OCI-LY7 (cell line): ENCODE measurements around the gene ARHGAP45. TPM values are rescaled to one million over a fixed set of nuclear protein-coding genes. Genes with fewer than 3 reads are reported as not detected.

Experiments used
- BruUV-seq: library from RNA; stranded (reverse); fragments of 400-500 nt; replicated peaks from 2 replicates; lab custom pipeline; 2021; lab: Mats Ljungman, UMichigan
- CTCF ChIA-PET: fragments of 300-600 bp; sonication (Branson Sonifier 250); formaldehyde crosslinking; loops from one replicate; lab custom pipeline; 2022; ENCODE audit warnings: antibody characterized with exemption; ENCODE audit not compliant: unreplicated experiment; lab: Charles Lee
- POLR2A ChIA-PET: fragments of 300-600 bp; sonication (Branson Sonifier 250); formaldehyde crosslinking; loops from one replicate; lab custom pipeline; 2022; ENCODE audit warnings: antibody characterized with exemption; lab: Charles Lee
- DNase-seq: peaks from one replicate; pipeline ENCODE4 v3.0.0-alpha.2; 2015; ENCODE audit warnings: low spot score
- H2AFZ ChIP-seq: fragments of 200-600 bp; sonication (generic), shearing (Covaris generic); 2 replicates; pipeline ENCODE4 v1.6.1; 2014; ENCODE audit warnings: mild to moderate bottlenecking, antibody characterized with exemption, low read length, moderate library complexity
- H3K27ac ChIP-seq: fragments of 200-600 bp; sonication (generic); 2 replicates; pipeline ENCODE4 v1.5.1; 2014; ENCODE audit warnings: mixed run types, low read depth, mild to moderate bottlenecking, moderate library complexity, low read length, inconsistent platforms; ENCODE audit not compliant: poor library complexity, severe bottlenecking
- H3K36me3 ChIP-seq: fragments of 200-600 bp; sonication (generic); 2 replicates; pipeline ENCODE4 v1.6.1; 2014; ENCODE audit warnings: mild to moderate bottlenecking, antibody characterized with exemption, low read length, moderate library complexity, mixed read lengths; ENCODE audit not compliant: insufficient read depth
- H3K4me1 ChIP-seq: fragments of 200-600 bp; sonication (generic); 2 replicates; pipeline ENCODE4 v1.5.1; 2014; ENCODE audit warnings: mild to moderate bottlenecking, low read length; ENCODE audit not compliant: insufficient read depth, poor library complexity, severe bottlenecking
- H3K4me2 ChIP-seq: fragments of 200-600 bp; sonication (generic); 2 replicates; pipeline ENCODE4 v1.6.1; 2014; ENCODE audit warnings: mild to moderate bottlenecking, low read length
- H3K4me3 ChIP-seq: fragments of 200-600 bp; sonication (generic); 2 replicates; pipeline ENCODE4 v1.5.1; 2014; ENCODE audit warnings: mild to moderate bottlenecking, low read depth, low read length; ENCODE audit not compliant: poor library complexity, severe bottlenecking
- H3K79me2 ChIP-seq: fragments of 200-600 bp; sonication (generic); 2 replicates; pipeline ENCODE4 v1.6.1; 2016; ENCODE audit warnings: low read depth, mild to moderate bottlenecking, low read length, moderate library complexity, mixed read lengths; ENCODE audit not compliant: insufficient read depth
- H3K9me2 ChIP-seq: fragments of 200-600 bp; sonication (generic); 2 replicates; pipeline ENCODE4 v1.6.1; 2016; ENCODE audit warnings: mild to moderate bottlenecking, low read length, mixed read lengths; ENCODE audit not compliant: insufficient read depth
- H3K9me3 ChIP-seq: fragments of 200-600 bp; sonication (generic); 2 replicates; pipeline ENCODE4 v1.6.1; 2014; ENCODE audit warnings: mild to moderate bottlenecking, mixed run types, low read length, mixed read lengths
- H4K20me1 ChIP-seq: fragments of 200-600 bp; sonication (generic); 2 replicates; pipeline ENCODE4 v1.6.1; 2014; ENCODE audit warnings: mild to moderate bottlenecking, antibody characterized with exemption, low read length, moderate library complexity, mixed read lengths; ENCODE audit not compliant: insufficient read depth
- EZH2phosphoT487 ChIP-seq: fragments of 200-600 bp; sonication (generic); IDR thresholded peaks from 2 replicates; pipeline ENCODE4 v1.6.1; 2018; ENCODE audit warnings: low read depth, borderline replicate concordance, mild to moderate bottlenecking, mixed run types, antibody characterized with exemption, low read length, moderate library complexity, mixed read lengths
- intact Hi-C: fragments of 100-400 bp; cut with micrococcal nuclease; formaldehyde crosslinking; loops from one replicate; pipeline ENCODE4 v1.10.0; 2022; ENCODE audit not compliant: unreplicated experiment
- total RNA-seq, 2 experiments: library from RNA; depleted of rRNA in 1 of 2; stranded (reverse); fragments of >200 nt in 1 of 2; shearing (Covaris generic) in 1 of 2; gene quantifications; 2 replicates each; pipeline ENCODE4 v1.2.3, GENCODE V29; 2014 to 2022
- TF ChIP-seq, protein P1 (sequence below): fragments of 200-600 bp; sonication (generic); conservative IDR thresholded peaks from 2 replicates; pipeline ENCODE4 v1.5.1; 2014; ENCODE audit warnings: mild to moderate bottlenecking, antibody characterized with exemption, low read length, moderate library complexity, mixed read lengths

Gene ARHGAP45
- total RNA-seq, 2 experiments from 2014 or later: 135 to 143 TPM

DNA sequence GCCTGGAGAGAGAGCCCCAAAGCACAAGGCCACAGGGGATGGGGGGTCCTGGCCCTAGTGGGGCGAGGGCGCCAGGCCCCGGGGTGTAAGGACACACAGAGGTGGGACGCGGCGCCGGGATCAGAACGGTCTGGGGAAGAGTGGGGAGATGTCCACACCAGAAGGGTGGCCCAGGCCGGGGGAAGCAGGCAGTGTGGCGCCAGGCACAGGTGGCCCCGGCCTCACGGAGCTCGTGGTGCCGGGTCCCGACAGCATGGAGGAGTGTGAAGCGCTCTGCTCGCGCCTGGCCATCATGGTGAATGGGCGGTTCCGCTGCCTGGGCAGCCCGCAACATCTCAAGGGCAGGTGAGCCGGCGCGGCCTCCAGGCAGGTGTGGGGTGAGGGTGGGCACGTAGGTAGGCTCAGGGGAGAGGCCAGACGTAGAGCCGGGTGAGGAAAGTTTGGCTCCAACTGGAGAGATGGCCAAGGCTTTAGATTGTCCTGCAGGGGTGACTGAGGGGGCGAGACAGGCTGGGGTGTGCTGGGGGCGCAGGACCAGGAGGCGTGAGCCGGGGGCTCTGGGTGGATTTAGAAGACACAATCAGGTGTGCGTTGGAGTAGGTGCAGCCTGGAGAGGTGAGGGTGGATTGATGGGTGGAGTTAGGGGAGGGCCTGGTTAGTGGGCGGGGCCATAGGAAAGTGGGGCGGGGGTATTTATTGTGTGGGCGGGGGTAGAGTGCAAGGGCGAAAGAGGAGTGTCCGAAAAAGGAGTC lies 2.9 kb upstream of the ARHGAP45 start:
- intact Hi-C loops: no loop called here
- ChIA-PET POLR2A (interaction anchor here (0.6 kb wide), 1 partner anchor 28 kb away, joined by 3 read pairs; no protein-coding TSS in a partner anchor), CTCF (interaction anchor here (0.6 kb wide), 1 partner anchor 12 kb away, joined by 3 read pairs; no protein-coding TSS in a partner anchor)
- Histone ChIP-seq H3K4me3 (peak overlapping the region; percentile 27), H2AFZ (no peak overlapping the region; the same call in 1 of the 2 replicates), H4K20me1 (no peaks in the 10 kb centered on the region), H3K79me2 (peaks cover 14% of the 10 kb centered on the region), H3K9me3 (no peaks in the 10 kb centered on the region), H3K36me3 (peaks cover 9% of the 10 kb centered on the region; the same call in 1 of the 2 replicates), H3K9me2 (no peaks in the 10 kb centered on the region), H3K27ac (no peak overlapping the region), H3K4me2 (peak overlapping the region; percentile 99), H3K4me1 (peaks cover 47% of the 10 kb centered on the region)
- DNase-seq: peak; percentile 57
- TF ChIP-seq EZH2phosphoT487: no peak
- TF ChIP-seq, protein P1, sequence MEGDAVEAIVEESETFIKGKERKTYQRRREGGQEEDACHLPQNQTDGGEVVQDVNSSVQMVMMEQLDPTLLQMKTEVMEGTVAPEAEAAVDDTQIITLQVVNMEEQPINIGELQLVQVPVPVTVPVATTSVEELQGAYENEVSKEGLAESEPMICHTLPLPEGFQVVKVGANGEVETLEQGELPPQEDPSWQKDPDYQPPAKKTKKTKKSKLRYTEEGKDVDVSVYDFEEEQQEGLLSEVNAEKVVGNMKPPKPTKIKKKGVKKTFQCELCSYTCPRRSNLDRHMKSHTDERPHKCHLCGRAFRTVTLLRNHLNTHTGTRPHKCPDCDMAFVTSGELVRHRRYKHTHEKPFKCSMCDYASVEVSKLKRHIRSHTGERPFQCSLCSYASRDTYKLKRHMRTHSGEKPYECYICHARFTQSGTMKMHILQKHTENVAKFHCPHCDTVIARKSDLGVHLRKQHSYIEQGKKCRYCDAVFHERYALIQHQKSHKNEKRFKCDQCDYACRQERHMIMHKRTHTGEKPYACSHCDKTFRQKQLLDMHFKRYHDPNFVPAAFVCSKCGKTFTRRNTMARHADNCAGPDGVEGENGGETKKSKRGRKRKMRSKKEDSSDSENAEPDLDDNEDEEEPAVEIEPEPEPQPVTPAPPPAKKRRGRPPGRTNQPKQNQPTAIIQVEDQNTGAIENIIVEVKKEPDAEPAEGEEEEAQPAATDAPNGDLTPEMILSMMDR: no peak
- BruUV-seq: no TSS peak

DNA sequence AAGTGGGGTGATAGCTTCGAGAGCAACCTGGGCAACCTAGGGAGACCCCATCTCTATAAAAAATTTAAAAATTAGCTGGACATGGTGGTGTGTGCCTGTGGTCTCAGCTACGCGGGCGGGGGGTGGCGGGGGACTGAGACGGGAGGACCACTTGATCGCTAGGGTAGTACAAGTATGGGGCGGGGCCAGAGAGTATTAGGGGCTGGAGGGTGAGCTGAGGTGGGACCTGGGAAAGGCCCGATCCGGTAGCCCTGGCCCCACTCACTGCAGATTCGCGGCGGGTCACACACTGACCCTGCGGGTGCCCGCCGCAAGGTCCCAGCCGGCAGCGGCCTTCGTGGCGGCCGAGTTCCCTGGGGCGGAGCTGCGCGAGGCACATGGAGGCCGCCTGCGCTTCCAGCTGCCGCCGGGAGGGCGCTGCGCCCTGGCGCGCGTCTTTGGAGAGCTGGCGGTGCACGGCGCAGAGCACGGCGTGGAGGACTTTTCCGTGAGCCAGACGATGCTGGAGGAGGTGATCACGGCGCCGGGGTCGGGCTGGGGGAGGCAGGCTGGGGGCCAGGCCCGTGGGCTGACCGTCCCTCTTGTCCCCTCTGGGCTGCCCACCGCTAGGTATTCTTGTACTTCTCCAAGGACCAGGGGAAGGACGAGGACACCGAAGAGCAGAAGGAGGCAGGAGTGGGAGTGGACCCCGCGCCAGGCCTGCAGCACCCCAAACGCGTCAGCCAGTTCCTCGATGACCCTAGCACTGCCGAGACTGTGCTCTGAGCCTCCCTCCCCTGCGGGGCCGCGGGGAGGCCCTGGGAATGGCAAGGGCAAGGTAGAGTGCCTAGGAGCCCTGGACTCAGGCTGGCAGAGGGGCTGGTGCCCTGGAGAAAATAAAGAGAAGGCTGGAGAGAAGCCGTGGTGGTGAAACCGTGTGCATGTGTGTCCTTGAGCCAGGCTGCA lies 2.0 kb upstream of the ARHGAP45 start:
- Histone ChIP-seq H4K20me1 (no peaks in the 10 kb centered on the region), H2AFZ (peak overlapping the region; percentile 16; the same call in 1 of the 2 replicates), H3K9me2 (no peaks in the 10 kb centered on the region), H3K79me2 (peaks cover 23% of the 10 kb centered on the region), H3K9me3 (no peaks in the 10 kb centered on the region), H3K36me3 (peaks cover 17% of the 10 kb centered on the region; the same call in 1 of the 2 replicates), H3K27ac (peak overlapping the region; percentile 25), H3K4me2 (peak overlapping the region; percentile 99), H3K4me3 (peak overlapping the region; percentile 27), H3K4me1 (peaks cover 56% of the 10 kb centered on the region)
- TF ChIP-seq, protein P1: peak; percentile 78
- TF ChIP-seq EZH2phosphoT487: no peak
- no TSS peak for BruUV-seq
- peak; percentile 81 for DNase-seq
- CTCF ChIA-PET: interaction anchor here (0.6 kb wide), 1 partner anchor 11 kb away, joined by 3 read pairs; no protein-coding TSS in a partner anchor
- POLR2A ChIA-PET: interaction anchor here (0.5 to 0.8 kb wide), 3 partner anchors 10 to 411 kb away, joined by 3 to 5 read pairs (median 4); no protein-coding TSS in a partner anchor
- intact Hi-C loops: loop anchor here (5.0 kb wide), 1 partner anchor 37 kb away; the partner anchor contains the start of gene GPX4
